Upper lobe of left lung (tissue), 6 donors: ENCODE data around the gene AHDC1. TPM values are rescaled to one million over a fixed set of nuclear protein-coding genes. Genes with fewer than 3 reads are reported as not detected.
A peak's percentile ranks its signal among the peaks of the same experiment; 100 is the strongest.

Source experiments
- ATAC-seq, 2 donors: fragments of 200-7000 bp; cut with Tn5 transposase; one replicate each; pipeline ENCODE4 v1.9.1; 2022; ENCODE audit warnings: mild to moderate bottlenecking in 2 of 2, moderate library complexity in 2 of 2; ENCODE audit not compliant: low FRiP score in 2 of 2
- DNase-seq, 2 donors: peaks; one replicate each; pipeline ENCODE4 v3.0.0-alpha.2; 2019 to 2020
- H3K27ac ChIP-seq, 4 donors: fragments of 200-600 bp; sonication (generic); one replicate each; pipeline ENCODE4 v1.5.1; 2016 to 2019
- H3K27me3 ChIP-seq, 4 donors: fragments of 200-600 bp; sonication (generic); one replicate each; pipeline ENCODE4 v1.5.1; 2017 to 2019
- H3K36me3 ChIP-seq, 4 donors: fragments of 200-600 bp; sonication (generic); one replicate each; pipeline ENCODE4 v1.5.1; 2016 to 2019
- H3K4me1 ChIP-seq, 4 donors: fragments of 200-600 bp; sonication (generic); one replicate each; pipeline ENCODE4 v1.5.1; 2018 to 2019
- H3K4me3 ChIP-seq, 4 donors: fragments of 200-600 bp; sonication (generic); one replicate each; pipeline ENCODE4 v1.5.1; 2017 to 2019; ENCODE audit warnings: mild to moderate bottlenecking in 2 of 4, moderate library complexity in 1 of 4
- H3K9me3 ChIP-seq, 4 donors: fragments of 200-600 bp; sonication (generic); one replicate each; pipeline ENCODE4 v1.5.1; 2018 to 2019
- CTCF ChIP-seq, 6 experiments: fragments of 450-650 bp in 4 of 6; fragments of 200-600 bp in 2 of 6; sonication (generic) in 2 of 6; IDR thresholded peaks; one replicate each; pipeline ENCODE4 v1.5.1; 2016 to 2019; ENCODE audit warnings: antibody characterized with exemption in 6 of 6
- EP300 ChIP-seq, 4 donors: sonication (generic); formaldehyde crosslinking; IDR thresholded peaks; one replicate each; pipeline ENCODE4 v1.5.1; 2017; ENCODE audit warnings: antibody characterized with exemption in 4 of 4, control low read depth in 2 of 4
- POLR2A ChIP-seq, 4 donors: fragments of 450-650 bp; IDR thresholded peaks; one replicate each; pipeline ENCODE4 v1.5.1; 2016 to 2017; ENCODE audit warnings: antibody characterized with exemption in 4 of 4, mild to moderate bottlenecking in 2 of 4
- POLR2AphosphoS5 ChIP-seq, 2 donors: sonication (generic); formaldehyde crosslinking; IDR thresholded peaks; one replicate each; pipeline ENCODE4 v1.5.1; 2017; ENCODE audit warnings: antibody characterized with exemption in 2 of 2
- WGBS, 2 donors: methylation state at CpG; one replicate each; pipeline ENCODE4 v1.1.5; 2017 to 2018; 5-methylcytosine and 5-hydroxymethylcytosine counted together
- total RNA-seq, 6 donors: library from RNA; depleted of rRNA in 4 of 6; stranded (reverse); fragments of >200 nt in 4 of 6; gene quantifications; one replicate each; pipeline versions ENCODE4 v1.1.0 to v1.2.1, GENCODE V29; 2016 to 2021
- donor health status: DM: no; HTN: no; CAD: no; lungs with moderate emphysema.
- donor health status: DM: no; HTN: yes; CAD: no; lungs with severe emphysema.

The AHDC1 gene
- total RNA-seq, 6 donors from 2014 or later: 10.8 to 43.4 (median 26.2) TPM

GRCh38 chr1:27523337-27524020, 80.5 kb downstream of the AHDC1 start:
- no peaks in the 10 kb centered on the region for H3K9me3 ChIP-seq
- no peaks in the 10 kb centered on the region for H3K27me3 ChIP-seq
- peaks cover 71 to 89% (median 75%) of the 10 kb centered on the region in 4 donors for H3K4me1 ChIP-seq
- no peak for ATAC-seq
- no peaks in the 10 kb centered on the region for H3K36me3 ChIP-seq
- no peak for DNase-seq
- no peak for TF ChIP-seq POLR2A (IDR thresholded peaks at IDR 0.05)
- TF ChIP-seq POLR2AphosphoS5 (IDR thresholded peaks at IDR 0.05): no peak
- TF ChIP-seq CTCF (IDR thresholded peaks at IDR 0.05): no peak
- no peak for TF ChIP-seq EP300 (IDR thresholded peaks at IDR 0.05)
- peak overlapping the region; percentile 47 to 65 (median 62) for H3K27ac ChIP-seq
- 59 to 67% methylated on average over 8 of the region's 8 CpGs for WGBS, 2 donors
- H3K4me3 ChIP-seq: peak overlapping the region in 1 of 4 donors; percentile 27

DNA sequence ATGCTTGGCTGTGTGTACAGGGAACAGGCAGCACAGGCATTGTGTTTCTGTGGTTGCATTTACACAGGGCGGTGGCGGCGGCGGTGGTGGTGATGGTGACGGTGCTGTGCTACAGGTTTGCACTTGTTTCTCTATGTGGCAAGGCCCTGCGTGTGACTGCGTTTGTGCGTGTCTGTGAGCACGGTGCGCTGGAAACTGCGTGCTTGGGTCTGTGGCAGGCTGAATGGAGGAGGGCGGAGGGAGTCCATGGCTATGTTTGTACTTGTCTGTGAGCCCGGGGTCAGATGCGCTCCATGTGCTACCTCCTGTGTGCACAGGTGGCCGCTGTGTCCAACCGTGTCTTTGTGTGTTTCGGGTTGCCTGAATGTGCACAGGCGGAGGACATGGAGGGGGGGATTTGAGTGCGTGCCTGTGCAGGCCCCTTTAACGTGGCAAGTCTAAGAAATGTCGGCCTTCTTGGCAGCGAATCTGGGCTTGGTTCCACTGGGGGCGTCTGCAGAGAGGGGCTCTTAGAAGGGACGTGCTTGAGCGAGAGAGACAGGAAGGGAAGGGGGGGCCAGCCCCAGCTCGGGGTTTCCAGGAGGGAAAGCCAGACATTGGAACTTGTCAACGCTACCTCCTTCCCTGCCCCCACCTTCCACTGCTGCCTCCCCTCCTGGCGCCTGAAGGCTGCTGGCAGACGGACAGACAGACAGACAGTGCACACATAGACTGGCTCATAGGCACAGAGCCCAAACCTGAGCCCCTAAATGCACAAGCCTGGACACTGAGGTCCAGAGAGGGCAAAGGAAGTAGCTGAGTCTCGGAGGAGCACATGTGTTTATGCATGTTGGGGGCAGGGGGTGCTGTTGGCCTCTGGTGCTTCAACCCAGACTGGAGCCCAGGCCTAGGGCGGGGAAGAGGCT, 81.3 kb downstream of the AHDC1 start:
- H3K4me3 ChIP-seq: peak overlapping the region in 3 of 4 donors; percentile 20 to 27 (median 25)
- H3K9me3 ChIP-seq: no peaks in the 10 kb centered on the region
- H3K27ac ChIP-seq: peak overlapping the region; percentile 47 to 65 (median 62)
- ATAC-seq (no peak), DNase-seq (peak in 1 of 2 donors; percentile 87)
- peaks cover 67 to 81% (median 69%) of the 10 kb centered on the region in 4 donors for H3K4me1 ChIP-seq
- H3K27me3 ChIP-seq: no peaks in the 10 kb centered on the region
- TF ChIP-seq POLR2A (IDR thresholded peaks at IDR 0.05) (no peak), CTCF (IDR thresholded peaks at IDR 0.05) (peak in 3 of 6 experiments; percentile 12 to 21 (median 15)), POLR2AphosphoS5 (IDR thresholded peaks at IDR 0.05) (peak in 1 of 2 donors; percentile 46), EP300 (IDR thresholded peaks at IDR 0.05) (no peak)
- 34 to 46% methylated on average over 24 to 31 of the region's 31 CpGs for WGBS, 2 donors
- H3K36me3 ChIP-seq: no peaks in the 10 kb centered on the region

GRCh38 chr1:27521861-27522431, 82.0 kb downstream of the AHDC1 start:
- H3K36me3 ChIP-seq: no peaks in the 10 kb centered on the region
- DNase-seq (no peak), ATAC-seq (no peak)
- H3K4me1 ChIP-seq: peaks cover 60 to 74% (median 63%) of the 10 kb centered on the region in 4 donors
- no peaks in the 10 kb centered on the region for H3K9me3 ChIP-seq
- peak overlapping the region in 3 of 4 donors; percentile 20 to 27 (median 25) for H3K4me3 ChIP-seq
- 38 to 58% methylated on average over 8 to 9 of the region's 9 CpGs for WGBS, 2 donors
- no peaks in the 10 kb centered on the region for H3K27me3 ChIP-seq
- H3K27ac ChIP-seq: peak overlapping the region; percentile 17 to 70 (median 59)
- TF ChIP-seq POLR2A (IDR thresholded peaks at IDR 0.05): no peak
- TF ChIP-seq POLR2AphosphoS5 (IDR thresholded peaks at IDR 0.05): no peak
- no peak for TF ChIP-seq CTCF (IDR thresholded peaks at IDR 0.05)
- no peak for TF ChIP-seq EP300 (IDR thresholded peaks at IDR 0.05)

DNA sequence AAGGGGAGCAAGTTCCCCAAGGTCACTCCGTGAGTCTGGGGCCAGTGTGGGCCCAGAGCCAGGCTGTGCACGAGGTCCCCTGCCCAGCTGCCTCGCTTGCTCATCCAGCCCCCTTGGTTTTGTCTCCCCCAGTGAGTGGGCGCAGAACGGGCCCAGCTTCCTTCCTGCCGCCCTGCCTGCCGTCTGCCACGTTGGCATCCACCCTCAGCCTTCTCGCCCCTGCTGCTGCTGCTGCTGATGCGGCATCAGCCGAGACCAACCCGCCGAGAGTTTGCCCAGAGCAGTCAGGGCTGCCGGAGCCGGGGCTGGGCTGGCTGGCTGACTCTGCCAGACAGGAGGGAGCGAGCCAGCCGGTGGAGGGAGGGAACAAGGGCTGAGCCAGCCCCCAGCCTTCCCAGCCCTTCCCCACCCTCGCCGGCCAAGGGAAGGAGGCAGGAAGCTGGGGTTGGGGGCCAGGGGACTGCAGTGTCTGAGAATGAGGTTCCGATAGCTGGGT, 82.6 kb downstream of the AHDC1 start:
- WGBS, 2 donors: 23 to 33% methylated on average over 4 to 20 of the region's 20 CpGs
- no peaks in the 10 kb centered on the region for H3K9me3 ChIP-seq
- ATAC-seq: peak in 1 of 2 donors; percentile 36
- no peaks in the 10 kb centered on the region for H3K27me3 ChIP-seq
- peak overlapping the region in 2 of 4 donors; percentile 13 to 27 for H3K4me3 ChIP-seq
- TF ChIP-seq POLR2AphosphoS5 (IDR thresholded peaks at IDR 0.05) (no peak), CTCF (IDR thresholded peaks at IDR 0.05) (no peak), POLR2A (IDR thresholded peaks at IDR 0.05) (no peak), EP300 (IDR thresholded peaks at IDR 0.05) (no peak)
- peaks cover 56 to 68% (median 57%) of the 10 kb centered on the region in 4 donors for H3K4me1 ChIP-seq
- H3K36me3 ChIP-seq: no peaks in the 10 kb centered on the region
- peak in 1 of 2 donors; percentile 83 for DNase-seq
- peak overlapping the region; percentile 17 to 70 (median 58) for H3K27ac ChIP-seq
